ENCODE results near the gene CHPF. TPM values are rescaled to one million over a fixed set of nuclear protein-coding genes. Genes with fewer than 3 reads are reported as not detected.

Gene CHPF
- total RNA-seq, 1 experiment from 2014 or later, result 17.5 TPM

DNA sequence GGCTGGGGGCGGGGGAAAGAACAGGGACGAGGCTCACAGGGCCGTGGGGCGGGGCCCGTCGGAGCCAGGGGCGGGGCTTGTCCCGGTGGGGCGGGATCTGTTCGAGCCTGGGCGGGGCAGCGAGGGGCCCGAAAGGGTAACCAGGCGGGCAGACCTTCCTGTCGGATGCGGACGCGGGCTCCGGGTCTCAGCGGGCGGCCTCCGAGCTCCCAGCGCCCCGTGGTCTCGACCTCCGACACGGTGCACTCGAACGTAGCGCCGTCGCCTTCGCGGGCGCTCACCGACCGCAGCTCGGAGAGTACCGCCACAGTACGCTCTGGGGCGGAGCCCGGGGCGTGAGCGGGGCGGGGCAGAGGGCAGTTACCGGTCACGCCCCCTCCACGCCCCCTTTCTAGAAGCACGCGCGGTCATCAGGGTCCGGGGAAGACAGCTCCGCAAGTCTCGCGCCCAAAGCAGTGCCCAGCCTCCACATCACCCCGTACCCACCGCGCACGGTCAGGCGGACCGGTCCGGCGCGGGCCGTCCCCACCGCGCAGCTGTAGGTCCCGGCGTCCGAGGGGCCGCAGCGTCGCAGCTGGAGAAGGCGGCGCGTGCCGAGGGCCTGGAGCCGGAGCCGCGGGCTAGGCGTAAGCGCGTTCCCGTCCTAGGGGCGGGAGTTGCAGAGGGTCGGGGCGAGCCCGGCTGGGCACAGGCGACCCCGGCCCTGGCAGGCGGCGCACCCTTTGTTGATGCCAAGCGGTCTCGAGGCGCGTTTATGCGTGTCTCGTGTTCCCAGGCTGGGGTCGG, 9.0 kb upstream of the CHPF start:
- ChIA-PET CTCF (interaction anchor here (0.7 kb wide), 1 partner anchor 128 kb away, joined by 14 read pairs; no protein-coding TSS in a partner anchor), POLR2A (interaction anchor here (0.5 kb wide), 1 partner anchor 46 kb away, joined by 5 read pairs; no protein-coding TSS in a partner anchor)
- in situ Hi-C loops (cut with HindIII; ENCODE audit: low pct_unique_long_range_greater_than_20kb, low sequenced_read_pairs), result no loop called here
- H3K4me1 ChIP-seq (ENCODE audit: control insufficient read depth, insufficient read depth, low read length), result peaks cover 3% of the 10 kb centered on the region; the same call in 1 of the 2 replicates
- ATAC-seq (peak; percentile 92), DNase-seq (ENCODE audit: low read depth, low spot score) (no peak)
- no peaks in the 10 kb centered on the region for H3K9me3 ChIP-seq (ENCODE audit: control insufficient read depth, insufficient read depth, low read depth, low read length)
- peak overlapping the region; percentile 51 to 64 for H3K4me3 ChIP-seq (ENCODE audit: low read depth in 2 of 2, low read length in 2 of 2)
- intact Hi-C loops (cut with micrococcal nuclease; ENCODE audit: unreplicated experiment), result no loop called here
- H3K36me3 ChIP-seq (ENCODE audit: control insufficient read depth, insufficient read depth, low read length), result no peaks in the 10 kb centered on the region
- no TSS peak for BruUV-seq (replicated peaks)
- no peak overlapping the region for H3K27ac ChIP-seq (ENCODE audit: low read length)
- TF ChIP-seq, protein P1, sequence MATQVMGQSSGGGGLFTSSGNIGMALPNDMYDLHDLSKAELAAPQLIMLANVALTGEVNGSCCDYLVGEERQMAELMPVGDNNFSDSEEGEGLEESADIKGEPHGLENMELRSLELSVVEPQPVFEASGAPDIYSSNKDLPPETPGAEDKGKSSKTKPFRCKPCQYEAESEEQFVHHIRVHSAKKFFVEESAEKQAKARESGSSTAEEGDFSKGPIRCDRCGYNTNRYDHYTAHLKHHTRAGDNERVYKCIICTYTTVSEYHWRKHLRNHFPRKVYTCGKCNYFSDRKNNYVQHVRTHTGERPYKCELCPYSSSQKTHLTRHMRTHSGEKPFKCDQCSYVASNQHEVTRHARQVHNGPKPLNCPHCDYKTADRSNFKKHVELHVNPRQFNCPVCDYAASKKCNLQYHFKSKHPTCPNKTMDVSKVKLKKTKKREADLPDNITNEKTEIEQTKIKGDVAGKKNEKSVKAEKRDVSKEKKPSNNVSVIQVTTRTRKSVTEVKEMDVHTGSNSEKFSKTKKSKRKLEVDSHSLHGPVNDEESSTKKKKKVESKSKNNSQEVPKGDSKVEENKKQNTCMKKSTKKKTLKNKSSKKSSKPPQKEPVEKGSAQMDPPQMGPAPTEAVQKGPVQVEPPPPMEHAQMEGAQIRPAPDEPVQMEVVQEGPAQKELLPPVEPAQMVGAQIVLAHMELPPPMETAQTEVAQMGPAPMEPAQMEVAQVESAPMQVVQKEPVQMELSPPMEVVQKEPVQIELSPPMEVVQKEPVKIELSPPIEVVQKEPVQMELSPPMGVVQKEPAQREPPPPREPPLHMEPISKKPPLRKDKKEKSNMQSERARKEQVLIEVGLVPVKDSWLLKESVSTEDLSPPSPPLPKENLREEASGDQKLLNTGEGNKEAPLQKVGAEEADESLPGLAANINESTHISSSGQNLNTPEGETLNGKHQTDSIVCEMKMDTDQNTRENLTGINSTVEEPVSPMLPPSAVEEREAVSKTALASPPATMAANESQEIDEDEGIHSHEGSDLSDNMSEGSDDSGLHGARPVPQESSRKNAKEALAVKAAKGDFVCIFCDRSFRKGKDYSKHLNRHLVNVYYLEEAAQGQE (IDR thresholded peaks at IDR 0.05; ENCODE audit: insufficient read depth in 1 of 2, low read depth in 2 of 2, low read length in 1 of 2), result no peak
- no peak for TF ChIP-seq TCF7L2 (IDR thresholded peaks at IDR 0.05; ENCODE audit: low read depth, low read length)
- no peak for TF ChIP-seq SIN3A (IDR thresholded peaks at IDR 0.05; ENCODE audit: borderline replicate concordance, insufficient read depth, low read depth, low read length)
- no peak for TF ChIP-seq POLR2AphosphoS5 (IDR thresholded peaks at IDR 0.05; ENCODE audit: low read depth, low read length)
- TF ChIP-seq, protein P2, sequence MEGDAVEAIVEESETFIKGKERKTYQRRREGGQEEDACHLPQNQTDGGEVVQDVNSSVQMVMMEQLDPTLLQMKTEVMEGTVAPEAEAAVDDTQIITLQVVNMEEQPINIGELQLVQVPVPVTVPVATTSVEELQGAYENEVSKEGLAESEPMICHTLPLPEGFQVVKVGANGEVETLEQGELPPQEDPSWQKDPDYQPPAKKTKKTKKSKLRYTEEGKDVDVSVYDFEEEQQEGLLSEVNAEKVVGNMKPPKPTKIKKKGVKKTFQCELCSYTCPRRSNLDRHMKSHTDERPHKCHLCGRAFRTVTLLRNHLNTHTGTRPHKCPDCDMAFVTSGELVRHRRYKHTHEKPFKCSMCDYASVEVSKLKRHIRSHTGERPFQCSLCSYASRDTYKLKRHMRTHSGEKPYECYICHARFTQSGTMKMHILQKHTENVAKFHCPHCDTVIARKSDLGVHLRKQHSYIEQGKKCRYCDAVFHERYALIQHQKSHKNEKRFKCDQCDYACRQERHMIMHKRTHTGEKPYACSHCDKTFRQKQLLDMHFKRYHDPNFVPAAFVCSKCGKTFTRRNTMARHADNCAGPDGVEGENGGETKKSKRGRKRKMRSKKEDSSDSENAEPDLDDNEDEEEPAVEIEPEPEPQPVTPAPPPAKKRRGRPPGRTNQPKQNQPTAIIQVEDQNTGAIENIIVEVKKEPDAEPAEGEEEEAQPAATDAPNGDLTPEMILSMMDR (IDR thresholded peaks at IDR 0.05), result no peak
- no peaks in the 10 kb centered on the region for H3K27me3 ChIP-seq (ENCODE audit: control insufficient read depth, insufficient read depth, low read length)

DNA sequence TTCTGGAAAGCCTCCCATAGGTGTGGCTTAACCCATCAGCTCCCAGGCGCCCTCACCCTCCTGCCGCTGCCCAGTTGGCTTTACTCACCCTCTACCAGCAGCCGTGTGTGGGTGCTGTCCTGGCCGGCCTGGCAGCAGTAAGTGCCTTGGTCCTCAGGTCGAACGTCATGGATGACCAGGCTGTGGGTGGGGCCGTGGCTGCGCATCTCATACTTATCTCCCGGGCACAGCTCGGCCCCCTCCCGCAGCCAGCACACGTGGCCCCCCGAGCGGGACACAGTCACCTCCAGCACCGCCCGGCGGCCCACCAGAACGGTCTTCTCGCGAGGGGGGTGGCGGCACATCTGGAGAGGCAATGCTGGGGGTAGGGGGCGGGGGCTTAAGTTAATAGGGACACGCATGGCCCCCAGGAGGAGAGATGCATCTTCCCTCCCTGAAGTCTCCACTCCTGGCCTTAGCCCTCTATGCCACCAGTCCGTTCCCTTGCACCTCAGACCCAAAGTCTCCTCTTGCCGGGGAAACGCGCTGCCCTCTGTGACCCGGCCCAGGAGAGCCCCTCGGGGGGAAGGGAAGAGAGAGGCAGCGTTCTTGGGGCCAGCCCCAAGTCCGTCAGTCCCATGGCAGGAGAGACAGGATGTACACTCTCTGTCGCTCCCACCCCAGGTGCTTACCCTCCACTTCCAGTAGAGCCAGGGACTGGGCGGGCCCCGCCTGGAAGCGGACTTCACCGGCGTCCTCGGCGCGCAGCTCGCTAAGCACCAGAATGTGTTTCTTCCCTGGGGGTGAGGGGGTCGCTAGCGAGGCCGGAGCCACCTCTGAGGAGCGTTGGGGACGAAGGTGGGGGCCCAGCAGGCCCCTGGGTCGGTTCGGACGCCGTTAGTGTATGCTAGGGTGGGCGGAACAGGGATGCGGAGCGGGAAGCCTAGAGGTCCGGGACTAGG, 8.1 kb upstream of the CHPF start:
- intact Hi-C loops (cut with micrococcal nuclease; ENCODE audit: unreplicated experiment) (no loop called here), in situ Hi-C loops (cut with HindIII; ENCODE audit: low pct_unique_long_range_greater_than_20kb, low sequenced_read_pairs) (no loop called here)
- Histone ChIP-seq H3K36me3 (ENCODE audit: control insufficient read depth, insufficient read depth, low read length) (no peaks in the 10 kb centered on the region), H3K27me3 (ENCODE audit: control insufficient read depth, insufficient read depth, low read length) (no peaks in the 10 kb centered on the region), H3K27ac (ENCODE audit: low read length) (no peak overlapping the region), H3K4me1 (ENCODE audit: control insufficient read depth, insufficient read depth, low read length) (peaks cover 3% of the 10 kb centered on the region; the same call in 1 of the 2 replicates), H3K9me3 (ENCODE audit: control insufficient read depth, insufficient read depth, low read depth, low read length) (no peaks in the 10 kb centered on the region), H3K4me3 (ENCODE audit: low read depth in 2 of 2, low read length in 2 of 2) (peak overlapping the region; percentile 51 to 64)
- DNase-seq (ENCODE audit: low read depth, low spot score), result no peak
- no peak for TF ChIP-seq POLR2AphosphoS5 (IDR thresholded peaks at IDR 0.05; ENCODE audit: low read depth, low read length)
- BruUV-seq (replicated peaks), result no TSS peak
- ChIA-PET POLR2A (no interaction called here), CTCF (interaction anchor here (0.5 to 0.8 kb wide), 3 partner anchors 9 to 129 kb away, joined by 3 to 14 read pairs (median 3); no protein-coding TSS in a partner anchor)
- ATAC-seq, result peak; percentile 43

All from Panc1 (cell line).